Iris pigment epithelial cell (primary cell): ENCODE measurements around the gene NLE1.

Experiments
- DNase-seq: peaks from one replicate; pipeline ENCODE4 v3.0.0-alpha.2; 2011; ENCODE audit warnings: low read depth

The NLE1 gene

GRCh38 chr17:35086931-35087573 is 55.1 kb downstream of the NLE1 start:
- DNase-seq, result no peak

DNA sequence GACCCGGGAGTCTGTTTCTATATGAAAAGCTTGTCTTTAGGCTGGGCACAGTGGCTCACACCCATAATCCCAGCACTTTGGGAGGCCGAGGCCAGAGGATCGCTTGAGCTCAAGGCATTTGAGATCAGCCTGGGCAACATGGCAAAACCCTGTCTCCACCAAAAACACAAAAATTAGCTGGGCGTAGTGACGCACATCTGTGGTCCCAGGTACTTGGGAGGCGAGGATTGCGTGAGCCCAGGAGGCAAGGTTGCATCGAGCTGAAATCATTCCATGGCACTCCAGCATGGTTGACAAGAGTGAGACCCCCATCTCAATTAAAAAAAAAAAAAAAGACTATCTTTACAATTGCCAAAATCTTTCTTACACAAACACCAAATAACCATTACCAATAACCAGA is 55.9 kb downstream of the NLE1 start:
- no peak for DNase-seq

DNA sequence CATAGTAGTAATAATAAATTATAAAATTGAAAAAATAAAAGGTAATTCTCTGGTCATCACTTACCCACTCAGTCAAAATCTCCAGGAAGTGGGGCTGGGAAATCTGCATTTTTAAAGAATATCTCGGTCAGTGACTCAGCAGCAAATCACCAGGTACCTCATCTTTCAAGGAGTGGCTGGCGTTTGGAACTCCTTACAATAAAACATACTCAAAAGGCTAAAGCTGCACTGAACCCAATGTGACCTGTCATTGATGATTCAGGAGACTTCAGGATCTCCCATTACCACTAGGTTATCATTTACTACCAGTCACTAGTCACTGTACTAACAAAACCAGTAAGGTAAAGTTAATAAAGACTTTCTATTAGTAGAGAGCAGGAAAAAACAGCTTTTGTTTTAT is 57.1 kb downstream of the NLE1 start:
- peak; percentile 63 for DNase-seq

- no peak for DNase-seq
Measured at GRCh38 chr17:35083071-35083470, 59.0 kb downstream of the NLE1 start.

GRCh38 chr17:35082073-35082657 is 59.9 kb downstream of the NLE1 start:
- peak; percentile 66 for DNase-seq

DNA sequence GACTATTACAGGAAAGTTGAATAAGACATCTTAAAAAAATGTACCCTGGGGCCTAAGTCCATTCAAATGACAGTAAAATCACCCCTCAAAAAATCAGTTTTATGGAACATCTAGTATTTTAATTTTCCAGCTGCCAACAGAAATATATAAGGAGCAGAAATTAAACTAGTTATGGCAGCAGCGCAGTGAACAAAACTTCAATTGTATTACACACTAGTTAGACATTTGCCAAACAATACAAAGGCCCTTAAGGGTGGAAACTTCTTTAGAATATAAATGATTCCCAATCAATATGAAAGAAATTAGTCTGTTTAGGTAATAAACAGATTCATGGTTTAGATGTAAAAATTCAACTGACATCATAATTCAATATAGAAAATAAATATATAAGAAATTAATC is 60.5 kb downstream of the NLE1 start:
- DNase-seq, result no peak

- DNase-seq, result peak; percentile 26
Measured at GRCh38 chr17:35080536-35080935, 61.6 kb downstream of the NLE1 start.

DNA sequence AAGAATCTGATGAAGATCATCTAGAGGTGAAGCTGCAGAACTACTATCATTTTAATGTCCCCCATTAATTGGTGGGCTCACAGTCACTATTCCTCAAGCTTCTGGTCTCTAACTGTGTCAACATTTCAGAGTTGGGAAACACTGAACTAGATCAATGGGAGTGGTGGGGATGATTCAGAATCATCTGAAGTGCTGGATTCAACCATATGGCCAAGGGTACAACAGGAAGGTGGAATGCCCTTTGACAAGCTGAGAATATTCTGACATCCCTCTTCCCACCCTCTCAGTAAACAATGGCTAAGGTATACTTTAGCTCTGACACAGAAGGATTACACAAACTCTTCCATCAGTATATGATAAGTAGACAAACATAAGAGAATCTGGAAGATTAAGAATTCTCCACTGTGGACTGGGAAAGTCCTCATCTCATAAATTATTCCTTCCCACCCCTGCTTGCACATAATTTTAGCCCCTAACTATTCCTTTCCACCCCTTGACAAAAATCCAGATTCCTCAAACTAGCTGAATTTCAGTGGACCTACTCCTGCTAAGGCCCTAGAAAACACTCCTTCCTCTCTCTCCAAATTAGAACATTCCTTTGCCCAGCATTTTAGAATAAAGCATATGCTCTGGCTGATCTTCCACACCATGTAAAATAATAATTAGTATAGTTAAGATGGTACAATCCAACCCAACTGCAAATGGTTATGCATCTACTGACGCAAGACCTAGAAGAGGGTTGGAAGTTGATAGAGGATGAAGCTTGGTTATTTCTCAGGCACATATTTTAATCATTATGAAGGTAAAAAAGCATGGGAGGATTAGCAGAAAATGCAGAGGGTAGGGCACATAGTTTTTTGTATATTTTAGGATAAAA is 62.3 kb downstream of the NLE1 start:
- DNase-seq, result peak; percentile 66
